H1 (cell line): ENCODE results near the gene STARD3.

ENCODE experiments used
- ATF3 ChIP-seq: IDR thresholded peaks from 2 replicates; pipeline ENCODE4 v1.6.1; 2011; ENCODE audit warnings: low read depth, mild to moderate bottlenecking, low read length; ENCODE audit not compliant: insufficient read depth
- CREB1 ChIP-seq: IDR thresholded peaks from 2 replicates; pipeline ENCODE4 v1.6.1; 2012; ENCODE audit warnings: inconsistent platforms
- CTCF ChIP-seq, 3 experiments: IDR thresholded peaks; 1 replicate in 2 of 3; 2 replicates in 1 of 3; pipeline versions ENCODE4 v1.5.1 to v1.6.1; 2011; ENCODE audit warnings: low read length in 3 of 3, mild to moderate bottlenecking in 3 of 3, inconsistent platforms in 2 of 3, low read depth in 1 of 3, moderate library complexity in 1 of 3; ENCODE audit not compliant: insufficient read depth in 1 of 3; ENCODE audit errors: control extremely low read depth in 1 of 3
- EP300 ChIP-seq, 2 experiments: IDR thresholded peaks; 1 replicate in 1 of 2; 2 replicates in 1 of 2; pipeline ENCODE4 v1.6.1; 2011 to 2012; ENCODE audit warnings: low read depth in 2 of 2, low read length in 2 of 2, mild to moderate bottlenecking in 2 of 2, borderline replicate concordance in 1 of 2, inconsistent platforms in 1 of 2, moderate library complexity in 1 of 2
- HDAC2 ChIP-seq, 2 experiments: fragments of 300-600 bp in 1 of 2; sonication (generic) in 1 of 2; IDR thresholded peaks; 2 replicates each; pipeline ENCODE4 v1.6.1; 2011 to 2012; ENCODE audit warnings: low read depth in 2 of 2, low read length in 2 of 2, mild to moderate bottlenecking in 2 of 2, moderate library complexity in 2 of 2, borderline replicate concordance in 1 of 2, inconsistent platforms in 1 of 2
- HDAC6 ChIP-seq: IDR thresholded peaks from one replicate; pipeline ENCODE4 v1.7.1; 2012; ENCODE audit warnings: low read depth, mild to moderate bottlenecking, inconsistent platforms, low read length, moderate library complexity
- JUN ChIP-seq: IDR thresholded peaks from 2 replicates; pipeline ENCODE4 v1.6.1; 2011; ENCODE audit warnings: low read depth, mild to moderate bottlenecking, improper control_type of control experiment, low read length
- POLR2AphosphoS5 ChIP-seq: IDR thresholded peaks from 2 replicates; pipeline ENCODE4 v1.6.1; 2011; ENCODE audit warnings: low read depth, low read length
- RFX5 ChIP-seq: IDR thresholded peaks from 2 replicates; pipeline ENCODE4 v1.6.1; 2011; ENCODE audit warnings: low read depth, low read length, improper control_type of control experiment, borderline replicate concordance
- SUZ12 ChIP-seq: fragments of 200-600 bp; sonication (generic); IDR thresholded peaks from 2 replicates; pipeline ENCODE4 v1.6.1; 2012; ENCODE audit warnings: mild to moderate bottlenecking, inconsistent platforms, low read length, moderate library complexity, mixed read lengths
- TAF1 ChIP-seq: IDR thresholded peaks from 2 replicates; pipeline ENCODE4 v1.6.1; 2011; ENCODE audit warnings: mild to moderate bottlenecking, low read depth, low read length
- YY1 ChIP-seq: IDR thresholded peaks from 2 replicates; pipeline ENCODE4 v1.6.1; 2011; ENCODE audit warnings: low read depth, mild to moderate bottlenecking, low read length
- ZNF274 ChIP-seq: IDR thresholded peaks from 2 replicates; pipeline ENCODE4 v1.7.0; 2012; ENCODE audit warnings: low read length, borderline replicate concordance; ENCODE audit errors: extremely low read depth

DNA sequence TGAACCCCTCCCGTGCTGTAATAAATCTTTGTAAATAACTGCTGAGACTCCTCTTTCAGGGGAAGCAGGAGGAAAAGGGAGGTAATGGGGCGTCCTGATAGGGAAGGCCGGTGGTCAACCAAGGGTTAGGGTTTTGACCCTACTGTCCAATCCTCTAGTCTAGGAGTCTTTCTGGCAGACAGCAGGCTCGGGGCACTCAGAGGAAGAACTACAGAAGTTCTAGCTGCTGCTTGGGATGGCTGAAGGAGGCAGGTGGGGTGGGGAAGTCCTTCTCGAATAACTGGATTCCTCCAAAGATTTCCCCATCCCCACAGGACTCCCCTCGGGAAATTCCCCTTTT lies 387 bp upstream of the STARD3 start:
- TF ChIP-seq HDAC2 (IDR thresholded peaks at IDR 0.05; ENCODE audit: borderline replicate concordance in 1 of 2, low read depth in 2 of 2, low read length in 2 of 2), result no peak
- TF ChIP-seq HDAC6, result no peak
- no peak for TF ChIP-seq YY1
- no peak for TF ChIP-seq CTCF (IDR thresholded peaks at IDR 0.05; ENCODE audit: control extremely low read depth in 1 of 3, insufficient read depth in 1 of 3, low read depth in 1 of 3, low read length in 3 of 3)
- no peak for TF ChIP-seq EP300 (IDR thresholded peaks at IDR 0.05; ENCODE audit: borderline replicate concordance in 1 of 2, low read depth in 2 of 2, low read length in 2 of 2)
- no peak for TF ChIP-seq SUZ12
- TF ChIP-seq TAF1, result no peak
- TF ChIP-seq CREB1, result no peak
- TF ChIP-seq ZNF274, result no peak
- no peak for TF ChIP-seq RFX5
- no peak for TF ChIP-seq POLR2AphosphoS5
- no peak for TF ChIP-seq JUN
- TF ChIP-seq ATF3, result no peak
